Stimulated activated CD4-positive, alpha-beta T cell treated with anti-CD3 and anti-CD28 coated beads, Interleukin-1b, Interleukin-23, amount 100 ng/mL, for 1 hour (primary cell): ENCODE results near the gene SLC22A5.
"Not testable (repeated sequence)": the region's sequence is repeated elsewhere in the genome, so short reads cannot be mapped to it uniquely, and the experiment has no call there.

ENCODE experiments used
- DNase-seq, 2 donors: peaks; one replicate each; pipeline ENCODE4 v3.0.0-alpha.2; 2020; ENCODE audit warnings: low read depth in 2 of 2

SLC22A5 gene

GRCh38 chr5:132413567-132413966, 44.1 kb downstream of the SLC22A5 start:
- no peak for DNase-seq

- DNase-seq, result no peak
These were observed 45.3 kb downstream of the SLC22A5 start for GRCh38 chr5:132414634-132415378.

GRCh38 chr5:132415516-132415915, 46.0 kb downstream of the SLC22A5 start:
- DNase-seq, result not testable (repeated sequence)

GRCh38 chr5:132416306-132417009, 46.9 kb downstream of the SLC22A5 start:
- no peak for DNase-seq

GRCh38 chr5:132417010-132417439, 47.5 kb downstream of the SLC22A5 start:
- DNase-seq, result no peak

GRCh38 chr5:132417461-132417860, 48.0 kb downstream of the SLC22A5 start:
- no peak for DNase-seq

- DNase-seq, result no peak
These were observed 48.5 kb downstream of the SLC22A5 start for GRCh38 chr5:132417889-132418485.

- no peak for DNase-seq
These were observed 49.4 kb downstream of the SLC22A5 start for GRCh38 chr5:132418881-132419280.

GRCh38 chr5:132419502-132420468, 50.3 kb downstream of the SLC22A5 start:
- DNase-seq, result peak in 1 of 2 donors; percentile 33

- no peak for DNase-seq
These were observed 51.3 kb downstream of the SLC22A5 start for GRCh38 chr5:132420706-132421272.

- DNase-seq, result no peak
These were observed 52.0 kb downstream of the SLC22A5 start for GRCh38 chr5:132421462-132421861.

GRCh38 chr5:132422720-132423437, 53.4 kb downstream of the SLC22A5 start:
- DNase-seq, result no peak

GRCh38 chr5:132423438-132423898, 54.0 kb downstream of the SLC22A5 start:
- no peak for DNase-seq

GRCh38 chr5:132424167-132424880, 54.8 kb downstream of the SLC22A5 start:
- no peak for DNase-seq

GRCh38 chr5:132425009-132425937, 55.8 kb downstream of the SLC22A5 start:
- no peak for DNase-seq

- DNase-seq, result no peak
These were observed 56.5 kb downstream of the SLC22A5 start for GRCh38 chr5:132425975-132426524.

- DNase-seq, result no peak
These were observed 57.1 kb downstream of the SLC22A5 start for GRCh38 chr5:132426525-132427138.
